Panc1 (cell line): ENCODE data around the gene RBM14. TPM values are rescaled to one million over a fixed set of nuclear protein-coding genes. Genes with fewer than 3 reads are reported as not detected.
"Not testable (repeated sequence)": the region's sequence is repeated elsewhere in the genome, so short reads cannot be mapped to it uniquely, and the experiment has no call there.

Source experiments
- ATAC-seq: fragments of 200-7000 bp; cut with Tn5 transposase; 2 replicates; pipeline ENCODE4 v1.9.1; 2020; ENCODE audit warnings: mild to moderate bottlenecking, moderate library complexity
- BruUV-seq: library from RNA; stranded (reverse); fragments of 400-500 nt; replicated peaks from 2 replicates; lab custom pipeline; 2021; lab: Mats Ljungman, UMichigan
- CTCF ChIA-PET: fragments of 300-600 bp; sonication (Branson Sonifier 250); formaldehyde crosslinking; loops from one replicate; lab custom pipeline; 2022; ENCODE audit warnings: antibody characterized with exemption; lab: Charles Lee
- POLR2A ChIA-PET: fragments of 300-600 bp; sonication (Branson Sonifier 250); formaldehyde crosslinking; loops from one replicate; lab custom pipeline; 2022; ENCODE audit warnings: antibody characterized with exemption; lab: Charles Lee
- DNase-seq: peaks from one replicate; pipeline ENCODE4 v3.0.0-alpha.2; 2010; ENCODE audit warnings: low read depth, low spot score
- H3K27ac ChIP-seq: 2 replicates; pipeline ENCODE4 v1.5.1; 2011; ENCODE audit warnings: mild to moderate bottlenecking, low read length, inconsistent platforms
- H3K27me3 ChIP-seq: fragments of 200-500 bp; sonication (Bioruptor generic); 2 replicates; pipeline ENCODE4 v1.6.0; 2014; ENCODE audit warnings: low read length, inconsistent platforms; ENCODE audit not compliant: control insufficient read depth, insufficient read depth
- H3K36me3 ChIP-seq: fragments of 200-500 bp; sonication (Bioruptor generic); 2 replicates; pipeline ENCODE4 v1.5.1; 2014; ENCODE audit warnings: inconsistent platforms, mild to moderate bottlenecking, low read length, moderate library complexity; ENCODE audit not compliant: control insufficient read depth, insufficient read depth
- H3K4me1 ChIP-seq: 2 replicates; pipeline ENCODE4 v1.5.1; 2011; ENCODE audit warnings: inconsistent platforms, mild to moderate bottlenecking, low read length, moderate library complexity; ENCODE audit not compliant: control insufficient read depth, insufficient read depth
- H3K4me3 ChIP-seq, 2 experiments: 2 replicates each; pipeline ENCODE4 v1.5.1; 2011 to 2012; ENCODE audit warnings: low read depth in 2 of 2, low read length in 2 of 2, mild to moderate bottlenecking in 2 of 2, inconsistent platforms in 1 of 2, moderate library complexity in 1 of 2
- H3K9me3 ChIP-seq: fragments of 200-500 bp; sonication (Bioruptor generic); 2 replicates; pipeline ENCODE4 v1.5.1; 2014; ENCODE audit warnings: low read depth, mild to moderate bottlenecking, inconsistent platforms, low read length, moderate library complexity; ENCODE audit not compliant: control insufficient read depth, insufficient read depth
- CTCF ChIP-seq: fragments of 450-650 bp; IDR thresholded peaks from 2 replicates; pipeline ENCODE4 v1.5.1; 2017; ENCODE audit warnings: mild to moderate bottlenecking
- POLR2AphosphoS5 ChIP-seq: IDR thresholded peaks from 2 replicates; pipeline ENCODE4 v1.6.1; 2012; ENCODE audit warnings: mild to moderate bottlenecking, low read depth, low read length, moderate library complexity
- REST ChIP-seq, 2 experiments: IDR thresholded peaks; 2 replicates each; pipeline ENCODE4 v1.6.1; 2011 to 2012; ENCODE audit warnings: low read depth in 2 of 2, control low read depth in 1 of 2, low read length in 1 of 2, mild to moderate bottlenecking in 1 of 2, moderate library complexity in 1 of 2; ENCODE audit not compliant: insufficient read depth in 1 of 2
- SIN3A ChIP-seq: IDR thresholded peaks from 2 replicates; pipeline ENCODE4 v1.6.1; 2012; ENCODE audit warnings: low read depth, mild to moderate bottlenecking, low read length, moderate library complexity, borderline replicate concordance; ENCODE audit not compliant: insufficient read depth
- TCF7L2 ChIP-seq: IDR thresholded peaks from 2 replicates; pipeline ENCODE4 v1.6.1; 2011; ENCODE audit warnings: mild to moderate bottlenecking, low read depth, low read length, inconsistent platforms
- in situ Hi-C: cut with HindIII; loops from 2 replicates; pipeline ENCODE4 v1.10.0; 2016; ENCODE audit warnings: low sequenced_read_pairs, low pct_unique_long_range_greater_than_20kb
- intact Hi-C: fragments of 100-400 bp; cut with micrococcal nuclease; formaldehyde crosslinking; loops from one replicate; pipeline ENCODE4 v1.10.0; 2022; ENCODE audit not compliant: unreplicated experiment
- total RNA-seq: library from RNA; stranded (reverse); gene quantifications from one replicate; pipeline ENCODE4 v1.2.1, GENCODE V29; 2021; ENCODE audit not compliant: unreplicated experiment

Gene RBM14
- total RNA-seq, 1 experiment from 2014 or later: 93.9 TPM

GRCh38 chr11:66581261-66581660 is 35.2 kb upstream of the RBM14 start:
- BruUV-seq: no TSS peak
- no peak for TF ChIP-seq CTCF
- no peak for TF ChIP-seq SIN3A
- no peak for TF ChIP-seq POLR2AphosphoS5
- TF ChIP-seq REST (IDR thresholded peaks at IDR 0.05; ENCODE audit: insufficient read depth in 1 of 2, low read depth in 2 of 2, low read length in 1 of 2): no peak
- TF ChIP-seq TCF7L2: no peak

GRCh38 chr11:66582565-66583147 is 33.8 kb upstream of the RBM14 start:
- in situ Hi-C loops, H3K36me3 ChIP-seq, H3K27ac ChIP-seq, H3K27me3 ChIP-seq, H3K4me1 ChIP-seq, ATAC-seq, intact Hi-C loops, H3K9me3 ChIP-seq, H3K4me3 ChIP-seq, POLR2A ChIA-PET, CTCF ChIA-PET, BruUV-seq, DNase-seq: not testable (repeated sequence)

More at GRCh38 chr11:66581261-66581660, 35.2 kb upstream of the RBM14 start:
- no peaks in the 10 kb centered on the region for H3K36me3 ChIP-seq
- ChIA-PET CTCF (interaction anchor here (0.6 kb wide), 1 partner anchor 28 kb away, joined by 3 read pairs; no protein-coding TSS in a partner anchor), POLR2A (no interaction called here)
- ATAC-seq (no peak), DNase-seq (no peak)
- H3K27ac ChIP-seq: no peak overlapping the region
- no peaks in the 10 kb centered on the region for H3K27me3 ChIP-seq
- intact Hi-C loops (no loop called here), in situ Hi-C loops (no loop called here)
- peaks cover 3% of the 10 kb centered on the region; the same call in 1 of the 2 replicates for H3K9me3 ChIP-seq
- no peak overlapping the region for H3K4me3 ChIP-seq
- no peaks in the 10 kb centered on the region for H3K4me1 ChIP-seq

- in situ Hi-C loops, H3K4me3 ChIP-seq, H3K27me3 ChIP-seq, intact Hi-C loops, H3K27ac ChIP-seq, BruUV-seq, POLR2A ChIA-PET, H3K36me3 ChIP-seq, CTCF ChIA-PET, DNase-seq, H3K9me3 ChIP-seq, H3K4me1 ChIP-seq, ATAC-seq: not testable (repeated sequence)
These were observed 31.0 kb upstream of the RBM14 start for GRCh38 chr11:66585447-66585846.
